Neutrophil (primary cell): Measurements from ENCODE around the gene HBZ.
"Not testable (repeated sequence)": the region's sequence is repeated elsewhere in the genome, so short reads cannot be mapped to it uniquely, and the experiment has no call there.

ENCODE experiments used
- H3K27ac ChIP-seq: fragments of 200-600 bp; sonication (generic); 2 replicates; pipeline ENCODE4 v1.5.1; 2016; ENCODE audit warnings: mild to moderate bottlenecking, moderate library complexity
- H3K27me3 ChIP-seq: fragments of 200-600 bp; sonication (generic); 2 replicates; pipeline ENCODE4 v1.6.0; 2016; ENCODE audit warnings: mild to moderate bottlenecking
- H3K36me3 ChIP-seq: fragments of 200-600 bp; sonication (generic); 2 replicates; pipeline ENCODE4 v1.5.1; 2017
- H3K4me1 ChIP-seq, 2 experiments: fragments of 200-600 bp in 1 of 2; sonication (generic) in 1 of 2; 1 replicate in 1 of 2; 2 replicates in 1 of 2; pipeline versions ENCODE4 v1.5.1 to v1.6.1; 2013 to 2016; ENCODE audit warnings: low read depth in 1 of 2, low read length in 1 of 2, mild to moderate bottlenecking in 1 of 2, moderate library complexity in 1 of 2; ENCODE audit not compliant: control insufficient read depth in 1 of 2, insufficient read depth in 1 of 2
- H3K4me3 ChIP-seq, 2 experiments: fragments of 200-600 bp in 1 of 2; sonication (generic) in 1 of 2; 1 replicate in 1 of 2; 2 replicates in 1 of 2; pipeline ENCODE4 v1.5.1; 2013 to 2016; ENCODE audit warnings: low read depth in 1 of 2, low read length in 1 of 2, mild to moderate bottlenecking in 1 of 2, moderate library complexity in 1 of 2
- H3K9me3 ChIP-seq: fragments of 200-600 bp; sonication (generic); 2 replicates; pipeline ENCODE4 v1.5.1; 2016
- TF ChIP-seq, protein P1 (sequence below): fragments of 200-600 bp; sonication (generic); IDR thresholded peaks from 2 replicates; pipeline ENCODE4 v1.5.1; 2016; ENCODE audit warnings: antibody characterized with exemption

Gene HBZ

DNA sequence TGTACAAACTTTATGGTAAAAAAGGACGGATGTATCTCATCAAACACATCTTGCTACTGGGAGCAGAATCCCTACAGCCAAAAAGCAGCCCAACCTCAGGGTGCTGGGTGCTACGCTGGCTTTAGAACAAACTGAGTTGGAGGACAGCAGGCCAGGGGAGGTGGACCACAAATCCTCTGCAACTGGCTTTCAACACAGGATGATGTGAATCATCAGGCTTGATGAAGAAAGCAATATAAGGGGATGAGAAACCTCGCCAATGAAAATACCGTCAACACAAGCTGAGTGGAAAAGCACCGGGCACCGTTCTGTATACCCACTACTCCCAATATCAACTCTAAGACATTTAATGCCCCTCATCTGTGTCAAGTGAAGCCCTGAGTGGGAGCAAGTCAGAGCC lies 42.1 kb downstream of the HBZ start:
- H3K4me1 ChIP-seq, result no peaks in the 10 kb centered on the region
- H3K9me3 ChIP-seq, result no peaks in the 10 kb centered on the region
- TF ChIP-seq, protein P1, sequence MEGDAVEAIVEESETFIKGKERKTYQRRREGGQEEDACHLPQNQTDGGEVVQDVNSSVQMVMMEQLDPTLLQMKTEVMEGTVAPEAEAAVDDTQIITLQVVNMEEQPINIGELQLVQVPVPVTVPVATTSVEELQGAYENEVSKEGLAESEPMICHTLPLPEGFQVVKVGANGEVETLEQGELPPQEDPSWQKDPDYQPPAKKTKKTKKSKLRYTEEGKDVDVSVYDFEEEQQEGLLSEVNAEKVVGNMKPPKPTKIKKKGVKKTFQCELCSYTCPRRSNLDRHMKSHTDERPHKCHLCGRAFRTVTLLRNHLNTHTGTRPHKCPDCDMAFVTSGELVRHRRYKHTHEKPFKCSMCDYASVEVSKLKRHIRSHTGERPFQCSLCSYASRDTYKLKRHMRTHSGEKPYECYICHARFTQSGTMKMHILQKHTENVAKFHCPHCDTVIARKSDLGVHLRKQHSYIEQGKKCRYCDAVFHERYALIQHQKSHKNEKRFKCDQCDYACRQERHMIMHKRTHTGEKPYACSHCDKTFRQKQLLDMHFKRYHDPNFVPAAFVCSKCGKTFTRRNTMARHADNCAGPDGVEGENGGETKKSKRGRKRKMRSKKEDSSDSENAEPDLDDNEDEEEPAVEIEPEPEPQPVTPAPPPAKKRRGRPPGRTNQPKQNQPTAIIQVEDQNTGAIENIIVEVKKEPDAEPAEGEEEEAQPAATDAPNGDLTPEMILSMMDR, result no peak
- H3K36me3 ChIP-seq, result peaks cover 97% of the 10 kb centered on the region
- no peak overlapping the region for H3K27ac ChIP-seq
- no peak overlapping the region for H3K4me3 ChIP-seq
- H3K27me3 ChIP-seq, result no peaks in the 10 kb centered on the region

DNA sequence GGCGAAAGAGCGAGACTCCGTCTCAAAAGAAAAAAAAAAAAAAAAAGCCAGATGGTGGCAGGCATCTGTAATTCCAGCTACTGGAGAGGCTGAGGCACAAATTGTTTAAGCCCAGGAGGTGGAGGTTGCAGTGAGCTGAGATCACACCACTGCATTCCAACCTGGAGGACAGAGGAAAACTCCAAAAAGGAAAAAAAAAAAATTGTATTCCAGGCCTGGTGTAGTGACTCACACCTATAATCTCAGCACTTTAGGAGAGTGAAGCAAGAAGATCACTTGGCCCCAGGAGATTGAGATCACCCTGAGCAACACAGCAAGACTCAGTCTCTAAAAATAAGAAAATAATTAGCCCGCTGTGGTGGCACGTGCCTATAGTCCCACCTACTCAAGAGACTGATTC lies 47.9 kb downstream of the HBZ start:
- Histone ChIP-seq H3K4me1 (no peaks in the 10 kb centered on the region), H3K36me3 (peaks cover 82% of the 10 kb centered on the region), H3K4me3 (no peak overlapping the region), H3K27ac (no peak overlapping the region), H3K9me3 (no peaks in the 10 kb centered on the region), H3K27me3 (no peaks in the 10 kb centered on the region)
- TF ChIP-seq, protein P1, result no peak

DNA sequence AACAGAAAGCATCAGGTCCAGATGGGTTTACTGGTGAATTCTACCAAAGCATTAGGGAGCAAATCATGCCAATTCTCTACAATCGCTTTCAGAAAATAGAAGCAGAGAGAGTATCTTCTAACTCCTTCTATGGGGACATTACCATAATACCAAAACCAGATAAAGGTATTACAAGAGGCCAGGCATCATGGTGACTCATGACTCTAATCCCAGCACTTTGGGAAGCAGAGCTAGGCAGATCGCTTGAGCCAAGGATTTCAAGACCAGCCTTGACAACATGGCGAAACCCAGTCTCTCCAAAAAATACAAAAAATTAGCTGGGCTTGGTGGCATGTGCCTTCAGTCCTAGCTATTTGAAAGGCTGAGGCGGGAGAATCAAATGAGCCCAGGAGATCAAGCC lies 50.8 kb downstream of the HBZ start:
- no peak overlapping the region for H3K4me3 ChIP-seq
- peaks cover 79% of the 10 kb centered on the region for H3K36me3 ChIP-seq
- H3K4me1 ChIP-seq, result no peaks in the 10 kb centered on the region
- no peak overlapping the region for H3K27ac ChIP-seq
- TF ChIP-seq, protein P1, result no peak
- H3K9me3 ChIP-seq, result no peaks in the 10 kb centered on the region
- no peaks in the 10 kb centered on the region for H3K27me3 ChIP-seq

DNA sequence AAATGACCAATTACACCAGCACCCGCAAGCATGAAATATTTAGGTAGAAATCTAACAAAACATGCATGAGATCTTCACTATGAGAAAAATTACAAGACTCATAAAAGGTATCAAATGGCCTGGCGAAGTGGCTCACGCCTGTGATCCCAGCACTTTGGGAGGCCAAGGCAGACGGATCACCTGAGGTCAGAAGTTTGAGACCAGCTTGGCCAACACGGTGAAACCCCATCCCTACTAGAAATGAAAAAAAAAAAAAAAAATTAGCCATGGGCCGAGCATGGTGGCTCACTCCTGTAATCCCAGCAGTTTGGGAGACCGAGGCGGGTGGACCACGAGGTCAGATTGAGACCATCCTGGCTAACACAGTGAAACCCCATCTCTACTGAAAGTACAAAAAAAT lies 51.6 kb downstream of the HBZ start:
- H3K36me3 ChIP-seq, result peaks cover 79% of the 10 kb centered on the region
- not testable (repeated sequence) for H3K27ac ChIP-seq, H3K27me3 ChIP-seq, H3K4me3 ChIP-seq, H3K9me3 ChIP-seq, H3K4me1 ChIP-seq
